ENCODE data around the gene NKAPL. TPM values are rescaled to one million over a fixed set of nuclear protein-coding genes. Genes with fewer than 3 reads are reported as not detected.
A peak's percentile ranks its signal among the peaks of the same experiment; 100 is the strongest.

Gene NKAPL
- total RNA-seq, 1 donor from 2014 or later = not detected

- no peaks in the 10 kb centered on the region for H3K36me3 ChIP-seq
- TF ChIP-seq EZH2 (IDR thresholded peaks at IDR 0.05) (no peak), CTCF (IDR thresholded peaks at IDR 0.05) (no peak), EZH2phosphoT487 (IDR thresholded peaks at IDR 0.05) (no peak)
- H2AFZ ChIP-seq (replicated peaks) = peak overlapping the region; percentile 78
- Mint-ChIP-seq H3K36me3 (no peaks in the 10 kb centered on the region), H3K4me3 (peak overlapping the region; percentile 83), H3K27ac (no peak overlapping the region), H3K9me3 (peaks cover 4% of the 10 kb centered on the region), H3K27me3 (ENCODE audit: insufficient read depth, low read depth) (peaks cover 54% of the 10 kb centered on the region), H3K4me1 (peaks cover 26% of the 10 kb centered on the region)
- H3F3A ChIP-seq (ENCODE audit: low read depth) = peaks cover 34% of the 10 kb centered on the region
- H3K79me2 ChIP-seq (ENCODE audit: low read depth) = no peaks in the 10 kb centered on the region
- H4K20me1 ChIP-seq (ENCODE audit: low read depth) = no peaks in the 10 kb centered on the region
- H3K9ac ChIP-seq = no peak overlapping the region
- peak; percentile 38 for DNase-seq (ENCODE audit: low spot score)
- peak overlapping the region; percentile 84 for H3K4me2 ChIP-seq
- H3K4me1 ChIP-seq = peaks cover 14% of the 10 kb centered on the region
- no peak overlapping the region for H3K27ac ChIP-seq
- H3K9me3 ChIP-seq (ENCODE audit: low read depth) = no peaks in the 10 kb centered on the region
- H3K27me3 ChIP-seq = peaks cover 95% of the 10 kb centered on the region
- H3K4me3 ChIP-seq = peak overlapping the region; percentile 57
Measured at GRCh38 chr6:28211840-28212509, 47.1 kb upstream of the NKAPL start.

GRCh38 chr6:28212510-28213212 lies 46.4 kb upstream of the NKAPL start:
- peak overlapping the region; percentile 78 for H2AFZ ChIP-seq (replicated peaks)
- H3K27me3 Mint-ChIP-seq (ENCODE audit: insufficient read depth, low read depth) = peaks cover 50% of the 10 kb centered on the region
- no peaks in the 10 kb centered on the region for H3K36me3 ChIP-seq
- H3K4me2 ChIP-seq = peak overlapping the region; percentile 84
- H3K4me3 ChIP-seq = peak overlapping the region; percentile 57
- peaks cover 14% of the 10 kb centered on the region for H3K4me1 ChIP-seq
- H3K27ac ChIP-seq = no peak overlapping the region
- peaks cover 3% of the 10 kb centered on the region for H3K9me3 Mint-ChIP-seq
- no peaks in the 10 kb centered on the region for H3K79me2 ChIP-seq (ENCODE audit: low read depth)
- H3K9ac ChIP-seq = no peak overlapping the region
- DNase-seq (ENCODE audit: low spot score) = peak; percentile 78
- H3K4me3 Mint-ChIP-seq = peak overlapping the region; percentile 83
- H3F3A ChIP-seq (ENCODE audit: low read depth) = peaks cover 27% of the 10 kb centered on the region
- H3K9me3 ChIP-seq (ENCODE audit: low read depth) = no peaks in the 10 kb centered on the region
- H4K20me1 ChIP-seq (ENCODE audit: low read depth) = no peaks in the 10 kb centered on the region
- H3K36me3 Mint-ChIP-seq = no peaks in the 10 kb centered on the region
- TF ChIP-seq CTCF (IDR thresholded peaks at IDR 0.05) (no peak), EZH2phosphoT487 (IDR thresholded peaks at IDR 0.05) (no peak), EZH2 (IDR thresholded peaks at IDR 0.05) (no peak)
- peaks cover 21% of the 10 kb centered on the region for H3K4me1 Mint-ChIP-seq
- peaks cover 88% of the 10 kb centered on the region for H3K27me3 ChIP-seq
- peak overlapping the region; percentile 9 for H3K27ac Mint-ChIP-seq

GRCh38 chr6:28213213-28213523 lies 45.9 kb upstream of the NKAPL start:
- Histone ChIP-seq H2AFZ (replicated peaks) (no peak overlapping the region), H3K27me3 (peaks cover 83% of the 10 kb centered on the region), H3K9me3 (ENCODE audit: low read depth) (no peaks in the 10 kb centered on the region), H3K27ac (no peak overlapping the region), H3K9ac (no peak overlapping the region), H3K4me1 (peaks cover 14% of the 10 kb centered on the region), H3K4me2 (peak overlapping the region; percentile 84), H3F3A (ENCODE audit: low read depth) (peaks cover 23% of the 10 kb centered on the region), H4K20me1 (ENCODE audit: low read depth) (no peaks in the 10 kb centered on the region), H3K4me3 (peak overlapping the region; percentile 57), H3K79me2 (ENCODE audit: low read depth) (no peaks in the 10 kb centered on the region), H3K36me3 (no peaks in the 10 kb centered on the region)
- DNase-seq (ENCODE audit: low spot score) = no peak
- Mint-ChIP-seq H3K36me3 (no peaks in the 10 kb centered on the region), H3K4me1 (peaks cover 17% of the 10 kb centered on the region), H3K27ac (no peak overlapping the region), H3K4me3 (peak overlapping the region; percentile 83), H3K9me3 (peaks cover 3% of the 10 kb centered on the region), H3K27me3 (ENCODE audit: insufficient read depth, low read depth) (peaks cover 50% of the 10 kb centered on the region)
- TF ChIP-seq EZH2phosphoT487 (IDR thresholded peaks at IDR 0.05) (no peak), CTCF (IDR thresholded peaks at IDR 0.05) (no peak), EZH2 (IDR thresholded peaks at IDR 0.05) (no peak)
